HL-60 (cell line): ENCODE results near the gene VWA8.

Source experiments
- GABPA ChIP-seq: IDR thresholded peaks from 2 replicates; pipeline ENCODE4 v1.6.1; 2012; ENCODE audit warnings: low read depth
- TF ChIP-seq, protein P1 (sequence below): IDR thresholded peaks from one replicate; pipeline ENCODE4 v1.5.1; 2011; ENCODE audit warnings: low read length, control low read depth, inconsistent platforms; ENCODE audit not compliant: insufficient read depth

DNA sequence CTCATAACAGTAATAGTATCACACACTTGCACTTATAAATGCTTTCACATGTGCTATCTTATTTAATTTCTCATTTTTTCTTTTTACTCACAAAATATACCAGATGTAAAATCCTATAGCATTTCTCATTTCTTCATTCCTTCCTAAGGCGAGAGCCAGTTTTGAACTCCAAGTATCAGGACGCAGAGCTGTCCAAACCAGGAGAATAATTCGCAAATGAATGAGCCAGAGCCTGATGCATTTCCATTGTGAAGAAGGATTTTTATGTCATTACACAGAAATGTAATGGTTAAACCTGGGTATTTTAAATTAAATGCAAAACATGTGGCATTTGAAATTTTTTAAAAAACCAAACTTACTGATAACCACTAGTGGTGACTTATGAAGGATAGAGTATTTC is 259.2 kb downstream of the VWA8 start:
- TF ChIP-seq, protein P1, sequence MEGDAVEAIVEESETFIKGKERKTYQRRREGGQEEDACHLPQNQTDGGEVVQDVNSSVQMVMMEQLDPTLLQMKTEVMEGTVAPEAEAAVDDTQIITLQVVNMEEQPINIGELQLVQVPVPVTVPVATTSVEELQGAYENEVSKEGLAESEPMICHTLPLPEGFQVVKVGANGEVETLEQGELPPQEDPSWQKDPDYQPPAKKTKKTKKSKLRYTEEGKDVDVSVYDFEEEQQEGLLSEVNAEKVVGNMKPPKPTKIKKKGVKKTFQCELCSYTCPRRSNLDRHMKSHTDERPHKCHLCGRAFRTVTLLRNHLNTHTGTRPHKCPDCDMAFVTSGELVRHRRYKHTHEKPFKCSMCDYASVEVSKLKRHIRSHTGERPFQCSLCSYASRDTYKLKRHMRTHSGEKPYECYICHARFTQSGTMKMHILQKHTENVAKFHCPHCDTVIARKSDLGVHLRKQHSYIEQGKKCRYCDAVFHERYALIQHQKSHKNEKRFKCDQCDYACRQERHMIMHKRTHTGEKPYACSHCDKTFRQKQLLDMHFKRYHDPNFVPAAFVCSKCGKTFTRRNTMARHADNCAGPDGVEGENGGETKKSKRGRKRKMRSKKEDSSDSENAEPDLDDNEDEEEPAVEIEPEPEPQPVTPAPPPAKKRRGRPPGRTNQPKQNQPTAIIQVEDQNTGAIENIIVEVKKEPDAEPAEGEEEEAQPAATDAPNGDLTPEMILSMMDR, result no peak
- TF ChIP-seq GABPA, result no peak
